Upper lobe of left lung (tissue), 4 donors: Measurements from ENCODE around the gene STK17B.

Experiments used
- EP300 ChIP-seq, 4 donors: sonication (generic); formaldehyde crosslinking; IDR thresholded peaks; one replicate each; pipeline ENCODE4 v1.5.1; 2017; ENCODE audit warnings: antibody characterized with exemption in 4 of 4, control low read depth in 2 of 4
- POLR2AphosphoS5 ChIP-seq, 2 donors: sonication (generic); formaldehyde crosslinking; IDR thresholded peaks; one replicate each; pipeline ENCODE4 v1.5.1; 2017; ENCODE audit warnings: antibody characterized with exemption in 2 of 2
- TF ChIP-seq, protein P1 (sequence below), 6 experiments: fragments of 450-650 bp in 4 of 6; fragments of 200-600 bp in 2 of 6; sonication (generic) in 2 of 6; IDR thresholded peaks; one replicate each; pipeline ENCODE4 v1.5.1; 2016 to 2019; ENCODE audit warnings: antibody characterized with exemption in 6 of 6

DNA sequence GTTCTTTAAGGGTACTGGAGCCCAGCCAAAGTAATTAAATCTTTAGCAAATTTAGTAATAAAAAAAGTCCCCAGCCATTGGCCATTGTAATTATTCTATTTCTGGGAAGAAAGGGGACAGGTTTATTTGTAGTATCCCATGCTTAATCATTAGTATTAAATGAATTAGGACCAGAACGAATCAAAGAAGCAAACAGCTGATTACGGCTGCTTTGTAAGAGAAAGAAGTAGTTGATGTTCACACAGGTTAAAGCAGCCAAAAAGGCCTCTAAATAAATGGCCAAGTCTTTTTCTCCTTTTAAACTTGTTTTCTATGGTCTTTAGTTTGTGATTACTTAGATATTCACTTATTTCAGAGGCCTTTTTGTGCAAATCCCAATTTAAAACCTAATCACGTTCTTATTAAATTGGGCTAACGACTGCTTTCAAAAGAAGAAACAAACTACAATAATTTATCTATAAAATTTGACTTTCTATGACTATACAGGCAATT lies 54.1 kb downstream of the STK17B start:
- TF ChIP-seq, protein P1, sequence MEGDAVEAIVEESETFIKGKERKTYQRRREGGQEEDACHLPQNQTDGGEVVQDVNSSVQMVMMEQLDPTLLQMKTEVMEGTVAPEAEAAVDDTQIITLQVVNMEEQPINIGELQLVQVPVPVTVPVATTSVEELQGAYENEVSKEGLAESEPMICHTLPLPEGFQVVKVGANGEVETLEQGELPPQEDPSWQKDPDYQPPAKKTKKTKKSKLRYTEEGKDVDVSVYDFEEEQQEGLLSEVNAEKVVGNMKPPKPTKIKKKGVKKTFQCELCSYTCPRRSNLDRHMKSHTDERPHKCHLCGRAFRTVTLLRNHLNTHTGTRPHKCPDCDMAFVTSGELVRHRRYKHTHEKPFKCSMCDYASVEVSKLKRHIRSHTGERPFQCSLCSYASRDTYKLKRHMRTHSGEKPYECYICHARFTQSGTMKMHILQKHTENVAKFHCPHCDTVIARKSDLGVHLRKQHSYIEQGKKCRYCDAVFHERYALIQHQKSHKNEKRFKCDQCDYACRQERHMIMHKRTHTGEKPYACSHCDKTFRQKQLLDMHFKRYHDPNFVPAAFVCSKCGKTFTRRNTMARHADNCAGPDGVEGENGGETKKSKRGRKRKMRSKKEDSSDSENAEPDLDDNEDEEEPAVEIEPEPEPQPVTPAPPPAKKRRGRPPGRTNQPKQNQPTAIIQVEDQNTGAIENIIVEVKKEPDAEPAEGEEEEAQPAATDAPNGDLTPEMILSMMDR (IDR thresholded peaks at IDR 0.05) = no peak
- TF ChIP-seq EP300 (IDR thresholded peaks at IDR 0.05) (no peak), POLR2AphosphoS5 (IDR thresholded peaks at IDR 0.05) (no peak)
